Measurements from ENCODE around the gene RAI14. TPM values are rescaled to one million over a fixed set of nuclear protein-coding genes. Genes with fewer than 3 reads are reported as not detected.

RAI14 gene
- total RNA-seq, 1 donor from 2014 or later = 127 TPM

DNA sequence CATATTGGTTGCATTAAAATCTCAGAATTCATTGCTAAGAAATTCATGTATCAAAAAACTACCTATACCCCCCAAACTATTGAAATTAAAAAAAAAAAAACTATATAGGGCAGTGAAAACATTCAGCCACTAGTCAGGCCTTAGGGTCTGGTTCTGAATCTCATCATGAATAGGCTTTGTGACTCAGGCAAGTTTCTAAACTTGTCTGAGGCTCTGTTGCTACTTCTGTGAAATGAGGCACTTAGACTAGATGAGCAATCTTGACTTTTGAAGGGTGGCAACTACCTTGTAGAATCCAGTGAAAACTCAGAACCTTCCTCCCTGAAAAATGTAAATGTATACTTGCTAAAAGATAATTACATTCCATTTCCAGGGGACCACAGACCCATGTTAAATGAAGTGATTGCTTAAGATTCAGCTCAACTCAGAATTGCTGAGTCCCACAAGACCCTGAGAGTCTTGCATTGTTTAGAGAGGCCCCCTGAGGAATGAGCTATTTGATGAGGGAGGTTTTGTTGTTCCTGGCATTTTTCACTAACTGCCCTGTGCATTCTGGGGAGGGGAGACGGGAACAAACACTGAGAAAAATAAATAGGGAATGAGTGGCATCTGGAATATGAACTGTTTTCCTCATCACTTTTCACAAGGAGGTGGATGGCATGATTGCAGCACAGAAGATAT, 29.5 kb downstream of the RAI14 start:
- no peak overlapping the region for H3K4me3 Mint-ChIP-seq (ENCODE audit: unreplicated experiment)
- TF ChIP-seq, protein P1, sequence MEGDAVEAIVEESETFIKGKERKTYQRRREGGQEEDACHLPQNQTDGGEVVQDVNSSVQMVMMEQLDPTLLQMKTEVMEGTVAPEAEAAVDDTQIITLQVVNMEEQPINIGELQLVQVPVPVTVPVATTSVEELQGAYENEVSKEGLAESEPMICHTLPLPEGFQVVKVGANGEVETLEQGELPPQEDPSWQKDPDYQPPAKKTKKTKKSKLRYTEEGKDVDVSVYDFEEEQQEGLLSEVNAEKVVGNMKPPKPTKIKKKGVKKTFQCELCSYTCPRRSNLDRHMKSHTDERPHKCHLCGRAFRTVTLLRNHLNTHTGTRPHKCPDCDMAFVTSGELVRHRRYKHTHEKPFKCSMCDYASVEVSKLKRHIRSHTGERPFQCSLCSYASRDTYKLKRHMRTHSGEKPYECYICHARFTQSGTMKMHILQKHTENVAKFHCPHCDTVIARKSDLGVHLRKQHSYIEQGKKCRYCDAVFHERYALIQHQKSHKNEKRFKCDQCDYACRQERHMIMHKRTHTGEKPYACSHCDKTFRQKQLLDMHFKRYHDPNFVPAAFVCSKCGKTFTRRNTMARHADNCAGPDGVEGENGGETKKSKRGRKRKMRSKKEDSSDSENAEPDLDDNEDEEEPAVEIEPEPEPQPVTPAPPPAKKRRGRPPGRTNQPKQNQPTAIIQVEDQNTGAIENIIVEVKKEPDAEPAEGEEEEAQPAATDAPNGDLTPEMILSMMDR (IDR thresholded peaks at IDR 0.05; ENCODE audit: unreplicated experiment) = no peak
- peak overlapping the region; percentile 85 for H3K27ac Mint-ChIP-seq (ENCODE audit: unreplicated experiment)
- peaks cover 32% of the 10 kb centered on the region for H3K4me1 Mint-ChIP-seq (ENCODE audit: unreplicated experiment)
- DNase-seq (ENCODE audit: low spot score) = no peak
- peaks cover 23% of the 10 kb centered on the region for H3K36me3 Mint-ChIP-seq (ENCODE audit: low read depth, unreplicated experiment)
- H3K9me3 Mint-ChIP-seq (ENCODE audit: unreplicated experiment) = no peaks in the 10 kb centered on the region
- H3K27me3 Mint-ChIP-seq (ENCODE audit: unreplicated experiment) = no peaks in the 10 kb centered on the region

DNA sequence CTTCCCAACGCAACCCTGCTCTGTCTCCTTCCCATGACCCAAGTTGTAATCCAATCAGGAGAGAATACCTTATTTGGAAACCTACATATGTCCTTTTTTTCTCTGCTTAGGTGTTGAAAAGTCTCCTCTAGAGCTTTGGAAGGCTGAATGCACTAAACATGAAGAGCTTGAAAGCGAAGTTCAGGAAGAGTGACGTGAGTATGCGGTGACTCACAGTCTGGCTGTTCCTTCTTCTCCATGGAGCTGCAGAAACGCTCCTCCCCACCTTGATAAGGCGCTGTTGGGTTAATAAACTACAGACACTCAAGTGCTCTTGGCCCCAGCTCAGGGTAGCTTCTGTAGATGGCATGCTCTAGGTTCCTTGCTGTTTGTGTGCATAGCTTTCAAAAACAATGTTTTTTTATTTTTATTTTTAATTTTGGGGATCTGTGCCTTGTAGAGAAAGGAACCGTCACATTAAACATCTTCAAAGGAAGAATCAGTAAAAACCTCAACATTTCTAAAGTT, 30.7 kb downstream of the RAI14 start:
- DNase-seq (ENCODE audit: low spot score) = no peak
- Mint-ChIP-seq H3K9me3 (ENCODE audit: unreplicated experiment) (no peaks in the 10 kb centered on the region), H3K4me1 (ENCODE audit: unreplicated experiment) (peaks cover 32% of the 10 kb centered on the region), H3K36me3 (ENCODE audit: low read depth, unreplicated experiment) (peaks cover 28% of the 10 kb centered on the region), H3K27ac (ENCODE audit: unreplicated experiment) (peak overlapping the region; percentile 33), H3K4me3 (ENCODE audit: unreplicated experiment) (peak overlapping the region; percentile 22), H3K27me3 (ENCODE audit: unreplicated experiment) (peaks cover 2% of the 10 kb centered on the region)
- TF ChIP-seq, protein P1 (IDR thresholded peaks at IDR 0.05; ENCODE audit: unreplicated experiment) = no peak

DNA sequence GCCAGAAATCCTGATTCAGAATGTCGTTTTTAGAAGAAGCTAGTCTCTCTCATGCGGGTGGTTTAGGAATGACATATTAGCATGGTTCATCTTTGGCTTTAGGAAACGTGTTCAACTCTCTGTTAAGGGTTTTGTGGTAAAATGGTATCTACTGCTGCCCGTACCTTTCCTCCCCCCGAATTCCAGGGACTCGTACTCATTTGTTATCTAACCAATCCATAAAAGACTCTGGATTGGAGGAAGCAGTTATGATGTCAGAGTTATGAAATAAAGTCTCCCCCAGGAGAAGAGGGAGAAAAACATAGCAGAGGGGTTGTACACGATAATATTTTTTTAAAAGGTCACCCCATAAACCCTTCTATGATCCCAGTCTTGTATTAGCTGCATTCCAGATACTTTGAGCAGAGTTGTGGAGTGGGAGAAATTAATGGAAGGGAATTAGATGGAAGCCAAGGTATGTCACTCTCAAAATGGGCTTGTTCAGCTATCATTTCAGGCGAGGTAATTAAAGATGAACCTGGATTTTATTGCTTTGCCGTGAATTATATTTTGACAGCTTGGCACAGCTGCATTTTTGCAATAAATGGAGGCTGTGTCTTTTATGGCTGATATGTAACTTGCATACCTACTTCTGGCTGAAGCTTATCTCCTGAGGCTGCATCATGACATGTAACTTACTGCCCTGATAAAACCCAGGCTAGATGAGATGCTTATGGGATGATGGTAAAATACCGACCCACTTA, 31.3 kb downstream of the RAI14 start:
- Mint-ChIP-seq H3K4me3 (ENCODE audit: unreplicated experiment) (peak overlapping the region; percentile 22), H3K4me1 (ENCODE audit: unreplicated experiment) (peaks cover 31% of the 10 kb centered on the region), H3K27me3 (ENCODE audit: unreplicated experiment) (peaks cover 2% of the 10 kb centered on the region), H3K27ac (ENCODE audit: unreplicated experiment) (peak overlapping the region; percentile 33), H3K36me3 (ENCODE audit: low read depth, unreplicated experiment) (peaks cover 30% of the 10 kb centered on the region), H3K9me3 (ENCODE audit: unreplicated experiment) (no peaks in the 10 kb centered on the region)
- DNase-seq (ENCODE audit: low spot score) = no peak
- TF ChIP-seq, protein P1 (IDR thresholded peaks at IDR 0.05; ENCODE audit: unreplicated experiment) = no peak

DNA sequence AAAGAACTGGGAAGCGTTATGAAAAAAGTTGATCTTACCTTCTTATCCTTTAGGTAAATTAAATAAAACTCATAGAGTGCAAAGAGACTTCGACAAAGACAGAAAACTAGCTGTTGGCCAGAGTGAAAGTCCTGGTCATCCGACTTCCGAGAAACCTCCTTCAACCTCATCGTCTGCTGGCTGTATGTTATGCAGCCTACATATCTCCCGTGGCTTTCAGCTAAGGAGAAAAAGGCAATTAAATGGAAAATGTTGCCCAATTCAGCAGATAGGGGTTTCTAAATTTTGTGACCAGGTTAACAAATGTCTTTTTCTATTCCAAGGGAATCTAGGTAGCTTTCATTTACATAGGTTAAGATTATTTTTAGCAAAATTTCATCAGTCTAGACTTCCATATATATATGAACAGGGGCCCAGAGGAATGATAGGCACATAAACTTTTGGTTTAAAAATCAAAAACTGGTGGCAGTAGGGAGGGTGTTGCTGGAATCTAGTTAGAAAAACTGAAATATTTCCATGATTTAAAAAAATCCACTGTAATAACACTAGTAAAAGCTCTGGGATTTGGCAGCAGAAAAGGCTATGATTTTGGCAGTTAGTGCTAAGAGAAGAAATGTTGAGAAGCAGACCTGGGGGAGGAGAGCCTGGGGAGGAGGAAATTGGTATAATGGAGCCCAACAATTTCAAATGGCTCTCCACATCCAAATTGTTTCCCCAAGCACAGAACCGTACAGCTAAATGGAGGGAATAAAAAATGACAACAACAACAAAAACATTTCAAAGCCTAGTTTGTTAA, 32.1 kb downstream of the RAI14 start:
- no peak overlapping the region for H3K4me3 Mint-ChIP-seq (ENCODE audit: unreplicated experiment)
- TF ChIP-seq, protein P1 (IDR thresholded peaks at IDR 0.05; ENCODE audit: unreplicated experiment) = no peak
- H3K27ac Mint-ChIP-seq (ENCODE audit: unreplicated experiment) = peak overlapping the region; percentile 30
- peaks cover 24% of the 10 kb centered on the region for H3K4me1 Mint-ChIP-seq (ENCODE audit: unreplicated experiment)
- H3K27me3 Mint-ChIP-seq (ENCODE audit: unreplicated experiment) = peaks cover 2% of the 10 kb centered on the region
- peaks cover 36% of the 10 kb centered on the region for H3K36me3 Mint-ChIP-seq (ENCODE audit: low read depth, unreplicated experiment)
- no peaks in the 10 kb centered on the region for H3K9me3 Mint-ChIP-seq (ENCODE audit: unreplicated experiment)
- no peak for DNase-seq (ENCODE audit: low spot score)
